DMS 273 (cell line): ENCODE measurements around the gene IFNA2.
"Not testable (repeated sequence)": the region's sequence is repeated elsewhere in the genome, so short reads cannot be mapped to it uniquely, and the experiment has no call there.

ENCODE experiments used
- DNase-seq: peaks from one replicate; lab custom pipeline; 2025; ENCODE audit not compliant: unreplicated experiment; lab: John Stamatoyannopoulos, UW

Gene IFNA2

GRCh38 chr9:21383627-21384026 is 1.6 kb downstream of the IFNA2 start:
- no peak for DNase-seq

- DNase-seq = no peak
Observed at GRCh38 chr9:21381448-21382339, 3.5 kb downstream of the IFNA2 start.

GRCh38 chr9:21371467-21371866 is 13.7 kb downstream of the IFNA2 start:
- DNase-seq = not testable (repeated sequence)

GRCh38 chr9:21367957-21368356 is 17.2 kb downstream of the IFNA2 start, which contains the start of gene IFNA13:
IFNA13 (minus strand) TSS chr9:21368057; CDS start chr9:21368010, 47 bp downstream.
- DNase-seq = no peak

GRCh38 chr9:21367169-21367568 is 18.0 kb downstream of the IFNA2 start:
- not testable (repeated sequence) for DNase-seq

- no peak for DNase-seq
Observed at GRCh38 chr9:21362287-21362686, 22.9 kb downstream of the IFNA2 start.

- no peak for DNase-seq
Observed at GRCh38 chr9:21357479-21358460, 27.4 kb downstream of the IFNA2 start.

GRCh38 chr9:21350787-21351186 is 34.4 kb downstream of the IFNA2 start, which contains the start of gene IFNA6:
IFNA6 (minus strand) TSS chr9:21350887; CDS start chr9:21350887, 0 bp downstream.
- DNase-seq = no peak

GRCh38 chr9:21348430-21348970 is 36.7 kb downstream of the IFNA2 start:
- DNase-seq = no peak

GRCh38 chr9:21340735-21341134 is 44.5 kb downstream of the IFNA2 start:
- DNase-seq = no peak

- DNase-seq = no peak
Observed at GRCh38 chr9:21336457-21336856, 48.7 kb downstream of the IFNA2 start.

- peak; percentile 94 for DNase-seq
Observed at GRCh38 chr9:21334701-21335632, 50.2 kb downstream of the IFNA2 start, which contains the start of gene KLHL9. KLHL9 (minus strand) TSS chr9:21335404; CDS start chr9:21334859, 545 bp downstream.
